ENCODE measurements around the gene GRXCR1. TPM values are rescaled to one million over a fixed set of nuclear protein-coding genes. Genes with fewer than 3 reads are reported as not detected.

The GRXCR1 gene
- total and polyA plus RNA-seq, 2 of the 4 experiments (the other 2 are of a cell fraction) = not detected

DNA sequence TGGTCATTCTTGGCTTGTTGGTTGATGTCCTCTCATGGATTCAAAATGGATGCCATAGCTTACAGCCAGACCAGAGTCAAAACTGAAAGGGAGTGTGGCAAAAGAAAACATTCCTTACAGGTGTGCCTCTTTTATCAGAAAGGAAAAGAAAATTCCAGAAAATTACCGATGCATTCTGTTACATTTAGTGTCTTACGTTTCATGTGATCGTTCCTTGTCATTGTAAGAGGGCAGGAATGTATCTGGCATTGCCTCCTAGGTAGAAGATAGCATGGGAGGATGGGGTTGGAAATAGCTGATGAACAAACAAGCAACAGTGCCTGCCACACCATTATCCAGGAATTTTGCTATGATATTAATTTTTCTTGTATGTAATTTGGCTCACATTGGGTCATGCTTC, 13.1 kb downstream of the GRXCR1 start:
- Histone ChIP-seq H2BK120ac (ENCODE audit: low read depth, low read length) (no peak overlapping the region), H4K20me1 (ENCODE audit: insufficient read depth, low read length) (no peaks in the 10 kb centered on the region), H2AFZ (replicated peaks; ENCODE audit: low read length, poor library complexity) (no peak overlapping the region), H2AK5ac (ENCODE audit: low read depth, low read length) (no peak overlapping the region), H3K4me3 (ENCODE audit: insufficient read depth, low read depth, low read length) (no peak overlapping the region), H3K9me1 (ENCODE audit: insufficient read depth, low read length) (no peaks in the 10 kb centered on the region), H3K27ac (ENCODE audit: insufficient read depth, low read length) (no peak overlapping the region), H3K9me3 (ENCODE audit: control insufficient read depth, insufficient read depth, low read length) (peaks cover 10% of the 10 kb centered on the region), H3K18ac (ENCODE audit: low read depth, low read length) (no peak overlapping the region), H2AK9ac (replicated peaks; ENCODE audit: low read depth, low read length, poor library complexity) (no peak overlapping the region), H3K79me1 (ENCODE audit: low read depth in 1 of 2, low read length in 2 of 2) (no peaks in the 10 kb centered on the region), H3K4ac (ENCODE audit: low read depth, low read length) (no peak overlapping the region), H3K36me3 (ENCODE audit: control insufficient read depth, insufficient read depth, low read length) (no peaks in the 10 kb centered on the region), H3K4me2 (ENCODE audit: low read depth, low read length) (no peak overlapping the region), H4K5ac (ENCODE audit: low read depth, low read length) (no peak overlapping the region), H3K56ac (ENCODE audit: extremely low read depth, insufficient read depth, low read length) (no peak overlapping the region), H3K4me1 (ENCODE audit: control insufficient read depth, insufficient read depth, low read length) (no peaks in the 10 kb centered on the region), H3K14ac (replicated peaks; ENCODE audit: low read depth, low read length) (no peak overlapping the region), H3K23ac (ENCODE audit: low read depth, low read length) (no peak overlapping the region), H3K27me3 (ENCODE audit: control insufficient read depth, insufficient read depth, low read length) (no peaks in the 10 kb centered on the region), H2BK20ac (ENCODE audit: low read depth, low read length) (no peak overlapping the region), H4K91ac (ENCODE audit: insufficient read depth, low read depth, low read length) (no peak overlapping the region), H2BK15ac (ENCODE audit: low read depth, low read length) (no peak overlapping the region), H4K8ac (ENCODE audit: low read depth in 2 of 2, low read length in 2 of 2) (no peak overlapping the region), H3K9ac (ENCODE audit: low read depth, low read length) (no peak overlapping the region), H2BK5ac (ENCODE audit: low read depth, low read length, poor library complexity, severe bottlenecking) (no peak overlapping the region)
- DNase-seq = no peak
- dilution Hi-C loops (cut with HindIII; ENCODE audit: low sequenced_read_pairs, unreplicated experiment) = no loop called here
- in situ Hi-C loops (cut with MboI; ENCODE audit: low sequenced_read_pairs) = no loop called here
- POLR2A ChIA-PET (ENCODE audit: unreplicated experiment) = no interaction called here
- CTCF ChIA-PET = no interaction called here
- TF ChIP-seq MAFK (IDR thresholded peaks at IDR 0.05; ENCODE audit: low read depth, low read length) (no peak), RFX5 (IDR thresholded peaks at IDR 0.05; ENCODE audit: low read depth, low read length) (no peak), RAD21 (IDR thresholded peaks at IDR 0.05; ENCODE audit: low read length) (no peak), BHLHE40 (IDR thresholded peaks at IDR 0.05; ENCODE audit: low read depth, low read length) (no peak), MXI1 (IDR thresholded peaks at IDR 0.05; ENCODE audit: borderline replicate concordance, low read depth, low read length) (no peak), POLR2A (IDR thresholded peaks at IDR 0.05; ENCODE audit: low read depth, low read length) (no peak), ELK1 (IDR thresholded peaks at IDR 0.05; ENCODE audit: borderline replicate concordance, low read depth, low read length) (no peak), SMC3 (IDR thresholded peaks at IDR 0.05; ENCODE audit: low read depth, low read length) (no peak), FOS (IDR thresholded peaks at IDR 0.05; ENCODE audit: low read depth, low read length) (no peak), MAZ (IDR thresholded peaks at IDR 0.05; ENCODE audit: borderline replicate concordance, low read depth, low read length) (no peak), CTCF (conservative IDR thresholded peaks at IDR 0.05; ENCODE audit: low read depth, low read length) (no peak), NFE2L2 (IDR thresholded peaks at IDR 0.05; ENCODE audit: low read depth, low read length) (no peak), CHD1 (IDR thresholded peaks at IDR 0.05; ENCODE audit: low read depth, low read length) (no peak)
- BruUV-seq (replicated peaks) = no TSS peak
- WGBS, 2 experiments (ENCODE audit: extremely low coverage in 2 of 2, insufficient read length in 1 of 2) = no CpG with 5 or more reads among the region's 3 CpGs
- intact Hi-C loops (cut with micrococcal nuclease) = no loop called here
- no peak for ATAC-seq (ENCODE audit: low read depth)

All from IMR-90 (cell line).